ENCODE results near the gene TRAK2.

DNA sequence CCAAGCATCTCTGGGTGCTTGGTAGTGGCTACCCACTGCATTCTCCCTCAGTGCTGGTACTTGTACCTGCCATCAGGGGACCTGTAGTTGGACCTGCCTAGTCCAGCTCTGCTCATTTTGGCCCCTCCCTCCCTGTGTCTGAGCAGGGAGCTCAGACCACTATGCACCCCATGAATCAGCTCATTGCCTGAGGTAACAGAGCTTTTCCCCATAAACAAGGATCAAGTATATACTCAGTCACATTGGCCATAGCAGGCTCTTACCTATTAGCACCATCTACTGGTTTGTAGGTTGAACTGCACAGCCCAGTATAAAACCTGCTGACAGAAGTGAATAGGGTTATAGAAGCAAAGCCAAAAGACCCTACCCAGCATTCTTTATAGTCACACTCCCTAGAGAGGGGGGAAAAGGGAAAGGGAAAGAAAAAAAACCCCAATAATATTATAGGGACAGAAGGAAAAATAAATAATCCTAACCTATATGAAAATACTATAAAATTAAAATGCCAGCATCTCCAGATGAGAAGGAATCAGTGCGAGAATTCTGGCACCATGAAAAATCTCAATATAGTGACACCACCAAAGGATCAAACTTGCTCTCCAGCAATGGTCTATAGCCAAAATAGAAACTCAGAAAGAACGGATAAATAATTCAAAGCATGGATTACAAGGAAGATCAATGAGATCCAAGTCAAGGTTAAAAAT, 87.2 kb downstream of the TRAK2 start:
- TF ChIP-seq, protein P1, sequence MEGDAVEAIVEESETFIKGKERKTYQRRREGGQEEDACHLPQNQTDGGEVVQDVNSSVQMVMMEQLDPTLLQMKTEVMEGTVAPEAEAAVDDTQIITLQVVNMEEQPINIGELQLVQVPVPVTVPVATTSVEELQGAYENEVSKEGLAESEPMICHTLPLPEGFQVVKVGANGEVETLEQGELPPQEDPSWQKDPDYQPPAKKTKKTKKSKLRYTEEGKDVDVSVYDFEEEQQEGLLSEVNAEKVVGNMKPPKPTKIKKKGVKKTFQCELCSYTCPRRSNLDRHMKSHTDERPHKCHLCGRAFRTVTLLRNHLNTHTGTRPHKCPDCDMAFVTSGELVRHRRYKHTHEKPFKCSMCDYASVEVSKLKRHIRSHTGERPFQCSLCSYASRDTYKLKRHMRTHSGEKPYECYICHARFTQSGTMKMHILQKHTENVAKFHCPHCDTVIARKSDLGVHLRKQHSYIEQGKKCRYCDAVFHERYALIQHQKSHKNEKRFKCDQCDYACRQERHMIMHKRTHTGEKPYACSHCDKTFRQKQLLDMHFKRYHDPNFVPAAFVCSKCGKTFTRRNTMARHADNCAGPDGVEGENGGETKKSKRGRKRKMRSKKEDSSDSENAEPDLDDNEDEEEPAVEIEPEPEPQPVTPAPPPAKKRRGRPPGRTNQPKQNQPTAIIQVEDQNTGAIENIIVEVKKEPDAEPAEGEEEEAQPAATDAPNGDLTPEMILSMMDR (conservative IDR thresholded peaks at IDR 0.05 in 1 of 2, IDR thresholded peaks at IDR 0.05 in 1 of 2; ENCODE audit: low read depth in 1 of 2, low read length in 2 of 2), result peak; percentile 87 to 92
- no peak for TF ChIP-seq EZH2 (IDR thresholded peaks at IDR 0.05; ENCODE audit: low read length, missing control alignments)

All from fibroblast of lung (primary cell).